ENCODE data around the gene CCL22.

- TF ChIP-seq EZH2 (IDR thresholded peaks at IDR 0.05; ENCODE audit: low read depth, unreplicated experiment) (no peak), CTCF (conservative IDR thresholded peaks at IDR 0.05; ENCODE audit: low read depth in 2 of 2) (no peak), EZH2phosphoT487 (IDR thresholded peaks at IDR 0.05; ENCODE audit: unreplicated experiment) (no peak), REST (IDR thresholded peaks at IDR 0.05; ENCODE audit: unreplicated experiment) (no peak), POLR2AphosphoS5 (IDR thresholded peaks at IDR 0.05; ENCODE audit: low read depth) (no peak), STAT1 (IDR thresholded peaks at IDR 0.05; ENCODE audit: unreplicated experiment) (no peak), ZNF114 (CRISPR knock-in tag; IDR thresholded peaks at IDR 0.05) (no peak), CREB1 (CRISPR knock-in tag; IDR thresholded peaks at IDR 0.05; ENCODE audit: low read depth) (no peak), JUNB (IDR thresholded peaks at IDR 0.05; ENCODE audit: unreplicated experiment) (no peak), ETS1 (IDR thresholded peaks at IDR 0.05) (no peak)
Measured at GRCh38 chr16:57391708-57392107, 33.1 kb downstream of the CCL22 start.

Measured in GM23338 (cell line).